Measurements from ENCODE around the gene AP3B1.

GRCh38 chr5:77981820-77982219 lies 312.7 kb downstream of the AP3B1 start:
- TF ChIP-seq CTCF (IDR thresholded peaks at IDR 0.05) (no peak), POLR2A (IDR thresholded peaks at IDR 0.05) (no peak)

All from Peyer's patch (tissue), 4 donors.